Progenitor cell of endocrine pancreas (in vitro differentiated cells): ENCODE measurements around the gene LGSN. TPM values are rescaled to one million over a fixed set of nuclear protein-coding genes. Genes with fewer than 3 reads are reported as not detected.

ENCODE experiments used
- DNase-seq: peaks from one replicate; pipeline ENCODE4 v3.0.0; 2021; ENCODE audit warnings: low spot score; ENCODE audit not compliant: unreplicated experiment
- H3K27ac Mint-ChIP-seq: 2 replicates; pipeline ENCODE4 v1.8.0; 2021; ENCODE audit warnings: mild to moderate bottlenecking, moderate library complexity, mixed read lengths
- H3K27me3 Mint-ChIP-seq: 2 replicates; pipeline ENCODE4 v1.8.0; 2021; ENCODE audit warnings: mixed read lengths
- H3K36me3 Mint-ChIP-seq: 2 replicates; pipeline ENCODE4 v1.8.0; 2022; ENCODE audit warnings: mixed read lengths; ENCODE audit not compliant: insufficient read depth
- H3K4me1 Mint-ChIP-seq: 2 replicates; pipeline ENCODE4 v1.8.0; 2021; ENCODE audit warnings: low read depth, mixed read lengths
- H3K4me3 Mint-ChIP-seq: 2 replicates; pipeline ENCODE4 v1.8.0; 2021; ENCODE audit warnings: low read depth, mild to moderate bottlenecking, moderate library complexity, mixed read lengths
- H3K9me3 Mint-ChIP-seq: 2 replicates; pipeline ENCODE4 v1.8.0; 2021; ENCODE audit warnings: low read depth, mixed read lengths
- CTCF ChIP-seq: fragments of 200-600 bp; sonication (generic); IDR thresholded peaks from one replicate; pipeline ENCODE4 v1.5.0; 2021; ENCODE audit warnings: antibody characterized with exemption, mild to moderate bottlenecking; ENCODE audit not compliant: unreplicated experiment
- total RNA-seq: library from RNA; stranded (reverse); gene quantifications from 2 replicates; pipeline ENCODE4 v1.2.1, GENCODE V29; 2021

Gene LGSN
- total RNA-seq, 1 donor from 2014 or later = not detected

GRCh38 chr6:63321821-63322220, 2.0 kb upstream of the LGSN start:
- Mint-ChIP-seq H3K4me3 (no peak overlapping the region), H3K9me3 (peaks cover 4% of the 10 kb centered on the region), H3K36me3 (no peaks in the 10 kb centered on the region), H3K27ac (no peak overlapping the region), H3K4me1 (no peaks in the 10 kb centered on the region), H3K27me3 (no peaks in the 10 kb centered on the region)
- DNase-seq = no peak
- TF ChIP-seq CTCF = no peak

- no peak for TF ChIP-seq CTCF
- no peaks in the 10 kb centered on the region for H3K4me1 Mint-ChIP-seq
- H3K9me3 Mint-ChIP-seq = no peaks in the 10 kb centered on the region
- no peak overlapping the region for H3K27ac Mint-ChIP-seq
- no peak overlapping the region for H3K4me3 Mint-ChIP-seq
- H3K36me3 Mint-ChIP-seq = no peaks in the 10 kb centered on the region
- DNase-seq = no peak
- no peaks in the 10 kb centered on the region for H3K27me3 Mint-ChIP-seq
These were observed 2.1 kb downstream of the LGSN start for GRCh38 chr6:63317641-63318040.

- Mint-ChIP-seq H3K36me3 (no peaks in the 10 kb centered on the region), H3K4me1 (no peaks in the 10 kb centered on the region), H3K27ac (no peak overlapping the region), H3K27me3 (no peaks in the 10 kb centered on the region), H3K9me3 (no peaks in the 10 kb centered on the region), H3K4me3 (no peak overlapping the region)
- no peak for TF ChIP-seq CTCF
- DNase-seq = no peak
These were observed 3.7 kb downstream of the LGSN start for GRCh38 chr6:63316113-63316512.

- H3K4me3 Mint-ChIP-seq = no peak overlapping the region
- TF ChIP-seq CTCF = no peak
- H3K27me3 Mint-ChIP-seq = no peaks in the 10 kb centered on the region
- H3K36me3 Mint-ChIP-seq = no peaks in the 10 kb centered on the region
- no peak overlapping the region for H3K27ac Mint-ChIP-seq
- no peaks in the 10 kb centered on the region for H3K4me1 Mint-ChIP-seq
- DNase-seq = no peak
- H3K9me3 Mint-ChIP-seq = no peaks in the 10 kb centered on the region
These were observed 6.7 kb downstream of the LGSN start for GRCh38 chr6:63313111-63313510.

- no peak overlapping the region for H3K27ac Mint-ChIP-seq
These were observed 12.1 kb downstream of the LGSN start for GRCh38 chr6:63307581-63308246.

More at GRCh38 chr6:63307581-63308246, 12.1 kb downstream of the LGSN start:
- no peak overlapping the region for H3K4me3 Mint-ChIP-seq
- no peaks in the 10 kb centered on the region for H3K27me3 Mint-ChIP-seq
- no peaks in the 10 kb centered on the region for H3K36me3 Mint-ChIP-seq
- TF ChIP-seq CTCF = peak; percentile 47
- H3K4me1 Mint-ChIP-seq = peaks cover 7% of the 10 kb centered on the region
- DNase-seq = no peak
- no peaks in the 10 kb centered on the region for H3K9me3 Mint-ChIP-seq
